Measurements from ENCODE around the gene PROK1. TPM values are rescaled to one million over a fixed set of nuclear protein-coding genes. Genes with fewer than 3 reads are reported as not detected.

The PROK1 gene
- total RNA-seq, 4 donors from 2014 or later: 0.38 to 2.8 (median 1.6) TPM

GRCh38 chr1:110495926-110496600 lies 45.1 kb downstream of the PROK1 start:
- ATAC-seq (peak; percentile 80 to 92), DNase-seq (peak; percentile 53 to 58)
- Histone ChIP-seq H3K27me3 (no peaks in the 10 kb centered on the region), H3K9me3 (no peaks in the 10 kb centered on the region), H3K36me3 (no peaks in the 10 kb centered on the region), H3K27ac (no peak overlapping the region), H3K4me1 (no peaks in the 10 kb centered on the region), H3K4me3 (no peak overlapping the region)
- in situ Hi-C loops (cut with MboI; ENCODE audit: low sequenced_read_pairs in 4 of 4): loop anchor here in 1 of 4 donors (10.0 kb wide), 1 partner anchor 291 kb away; no protein-coding TSS in a partner anchor
- intact Hi-C loops (cut with DNase I; ENCODE audit: low total_unique reads): loop anchor here (2.0 kb wide), 1 partner anchor 293 kb away; no protein-coding TSS in a partner anchor
- TF ChIP-seq POLR2A (IDR thresholded peaks at IDR 0.05): no peak
- TF ChIP-seq, protein P1, sequence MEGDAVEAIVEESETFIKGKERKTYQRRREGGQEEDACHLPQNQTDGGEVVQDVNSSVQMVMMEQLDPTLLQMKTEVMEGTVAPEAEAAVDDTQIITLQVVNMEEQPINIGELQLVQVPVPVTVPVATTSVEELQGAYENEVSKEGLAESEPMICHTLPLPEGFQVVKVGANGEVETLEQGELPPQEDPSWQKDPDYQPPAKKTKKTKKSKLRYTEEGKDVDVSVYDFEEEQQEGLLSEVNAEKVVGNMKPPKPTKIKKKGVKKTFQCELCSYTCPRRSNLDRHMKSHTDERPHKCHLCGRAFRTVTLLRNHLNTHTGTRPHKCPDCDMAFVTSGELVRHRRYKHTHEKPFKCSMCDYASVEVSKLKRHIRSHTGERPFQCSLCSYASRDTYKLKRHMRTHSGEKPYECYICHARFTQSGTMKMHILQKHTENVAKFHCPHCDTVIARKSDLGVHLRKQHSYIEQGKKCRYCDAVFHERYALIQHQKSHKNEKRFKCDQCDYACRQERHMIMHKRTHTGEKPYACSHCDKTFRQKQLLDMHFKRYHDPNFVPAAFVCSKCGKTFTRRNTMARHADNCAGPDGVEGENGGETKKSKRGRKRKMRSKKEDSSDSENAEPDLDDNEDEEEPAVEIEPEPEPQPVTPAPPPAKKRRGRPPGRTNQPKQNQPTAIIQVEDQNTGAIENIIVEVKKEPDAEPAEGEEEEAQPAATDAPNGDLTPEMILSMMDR (IDR thresholded peaks at IDR 0.05 in 4 of 5, conservative IDR thresholded peaks at IDR 0.05 in 1 of 5): peak; percentile 70 to 93 (median 81)

GRCh38 chr1:110498270-110498669 lies 47.3 kb downstream of the PROK1 start:
- Histone ChIP-seq H3K36me3 (no peaks in the 10 kb centered on the region), H3K4me3 (no peak overlapping the region), H3K4me1 (no peaks in the 10 kb centered on the region), H3K27me3 (no peaks in the 10 kb centered on the region), H3K9me3 (no peaks in the 10 kb centered on the region), H3K27ac (no peak overlapping the region)
- TF ChIP-seq POLR2A (IDR thresholded peaks at IDR 0.05): no peak
- TF ChIP-seq, protein P1 (IDR thresholded peaks at IDR 0.05 in 4 of 5, conservative IDR thresholded peaks at IDR 0.05 in 1 of 5): no peak
- in situ Hi-C loops (cut with MboI; ENCODE audit: low sequenced_read_pairs in 4 of 4): loop anchor here in 1 of 4 donors (10.0 kb wide), 1 partner anchor 293 kb away; no protein-coding TSS in a partner anchor
- DNase-seq (no peak), ATAC-seq (no peak)
- intact Hi-C loops (cut with DNase I; ENCODE audit: low total_unique reads): no loop called here

GRCh38 chr1:110501488-110502132 lies 50.7 kb downstream of the PROK1 start:
- DNase-seq (no peak), ATAC-seq (no peak)
- Histone ChIP-seq H3K27me3 (no peaks in the 10 kb centered on the region), H3K9me3 (no peaks in the 10 kb centered on the region), H3K4me1 (no peaks in the 10 kb centered on the region), H3K27ac (no peak overlapping the region), H3K36me3 (no peaks in the 10 kb centered on the region), H3K4me3 (no peak overlapping the region)
- in situ Hi-C loops (cut with MboI; ENCODE audit: low sequenced_read_pairs in 4 of 4): no loop called here
- intact Hi-C loops (cut with DNase I; ENCODE audit: low total_unique reads): no loop called here
- no peak for TF ChIP-seq POLR2A (IDR thresholded peaks at IDR 0.05)
- TF ChIP-seq, protein P1 (IDR thresholded peaks at IDR 0.05 in 4 of 5, conservative IDR thresholded peaks at IDR 0.05 in 1 of 5): no peak

GRCh38 chr1:110502402-110503151 lies 51.6 kb downstream of the PROK1 start:
- no peak for ATAC-seq
- in situ Hi-C loops (cut with MboI; ENCODE audit: low sequenced_read_pairs in 4 of 4) (no loop called here), intact Hi-C loops (cut with DNase I; ENCODE audit: low total_unique reads) (no loop called here)
- no peak for TF ChIP-seq POLR2A (IDR thresholded peaks at IDR 0.05)
- TF ChIP-seq, protein P1 (IDR thresholded peaks at IDR 0.05 in 4 of 5, conservative IDR thresholded peaks at IDR 0.05 in 1 of 5): no peak
- Histone ChIP-seq H3K36me3 (no peaks in the 10 kb centered on the region), H3K4me3 (no peak overlapping the region), H3K27ac (no peak overlapping the region), H3K4me1 (no peaks in the 10 kb centered on the region), H3K9me3 (no peaks in the 10 kb centered on the region), H3K27me3 (no peaks in the 10 kb centered on the region)
- no peak for DNase-seq

All from gastrocnemius medialis (tissue), 4 donors.